Parathyroid adenoma (tissue), 2 donors: Measurements from ENCODE around the gene POP4.

Source experiments
- H2AFZ ChIP-seq: fragments of 300-600 bp; sonication (generic); one replicate; pipeline ENCODE4 v1.7.0; 2017; ENCODE audit warnings: antibody characterized with exemption, mild to moderate bottlenecking
- H3K27ac ChIP-seq: fragments of 300-600 bp; sonication (generic); one replicate; pipeline ENCODE4 v1.7.0; 2017
- H3K27me3 ChIP-seq: fragments of 300-600 bp; sonication (generic); one replicate; pipeline ENCODE4 v1.7.0; 2017; ENCODE audit warnings: low read length; ENCODE audit not compliant: control insufficient read depth, insufficient read depth
- H3K36me3 ChIP-seq: fragments of 300-600 bp; sonication (generic); one replicate; pipeline ENCODE4 v1.7.0; 2017; ENCODE audit warnings: low read length; ENCODE audit not compliant: control insufficient read depth, insufficient read depth
- H3K4me1 ChIP-seq: fragments of 300-600 bp; sonication (generic); one replicate; pipeline ENCODE4 v1.7.0; 2017; ENCODE audit warnings: control low read depth
- H3K4me2 ChIP-seq: fragments of 300-600 bp; sonication (generic); one replicate; pipeline ENCODE4 v1.7.0; 2017; ENCODE audit warnings: low read length
- H3K4me3 ChIP-seq: fragments of 300-600 bp; sonication (generic); one replicate; pipeline ENCODE4 v1.7.0; 2017; ENCODE audit warnings: low read depth, low read length
- H3K79me2 ChIP-seq: fragments of 300-600 bp; sonication (generic); one replicate; pipeline ENCODE4 v1.7.0; 2017; ENCODE audit warnings: control low read depth
- H3K9ac ChIP-seq: fragments of 300-600 bp; sonication (generic); one replicate; pipeline ENCODE4 v1.7.0; 2017; ENCODE audit warnings: mild to moderate bottlenecking
- H3K9me3 ChIP-seq: fragments of 300-600 bp; sonication (generic); one replicate; pipeline ENCODE4 v1.7.0; 2017; ENCODE audit warnings: low read length; ENCODE audit not compliant: control insufficient read depth
- CTCF ChIP-seq: fragments of 300-600 bp; sonication (generic); IDR thresholded peaks from one replicate; pipeline ENCODE4 v1.7.0; 2017; ENCODE audit warnings: antibody characterized with exemption, mild to moderate bottlenecking
- donor health status: primary hyperparathyroidism.

Gene POP4

GRCh38 chr19:29660835-29661234, 54.8 kb downstream of the POP4 start:
- no peaks in the 10 kb centered on the region for H3K27me3 ChIP-seq
- no peaks in the 10 kb centered on the region for H3K4me1 ChIP-seq
- H3K36me3 ChIP-seq: no peaks in the 10 kb centered on the region
- H3K9me3 ChIP-seq: no peaks in the 10 kb centered on the region
- H3K27ac ChIP-seq: no peak overlapping the region
- no peak overlapping the region for H3K4me3 ChIP-seq
- H3K4me2 ChIP-seq: no peak overlapping the region
- no peaks in the 10 kb centered on the region for H3K79me2 ChIP-seq
- no peak overlapping the region for H3K9ac ChIP-seq
- TF ChIP-seq CTCF: no peak
- no peak overlapping the region for H2AFZ ChIP-seq

- Histone ChIP-seq H3K4me1 (peaks cover 8% of the 10 kb centered on the region), H3K27ac (no peak overlapping the region), H3K4me2 (no peak overlapping the region), H3K27me3 (no peaks in the 10 kb centered on the region), H3K9me3 (no peaks in the 10 kb centered on the region), H3K9ac (no peak overlapping the region), H3K36me3 (no peaks in the 10 kb centered on the region), H3K79me2 (no peaks in the 10 kb centered on the region), H3K4me3 (no peak overlapping the region), H2AFZ (peak overlapping the region; percentile 7)
- no peak for TF ChIP-seq CTCF
These were observed 56.2 kb downstream of the POP4 start for GRCh38 chr19:29662278-29662603.

GRCh38 chr19:29662604-29663404, 56.7 kb downstream of the POP4 start:
- Histone ChIP-seq H3K9ac (no peak overlapping the region), H3K36me3 (no peaks in the 10 kb centered on the region), H3K4me3 (no peak overlapping the region), H2AFZ (peak overlapping the region; percentile 7), H3K27ac (no peak overlapping the region), H3K9me3 (no peaks in the 10 kb centered on the region), H3K4me2 (no peak overlapping the region), H3K79me2 (no peaks in the 10 kb centered on the region), H3K27me3 (no peaks in the 10 kb centered on the region), H3K4me1 (peaks cover 13% of the 10 kb centered on the region)
- TF ChIP-seq CTCF: no peak

- Histone ChIP-seq H3K36me3 (no peaks in the 10 kb centered on the region), H3K4me3 (no peak overlapping the region), H3K27me3 (no peaks in the 10 kb centered on the region), H3K27ac (no peak overlapping the region), H3K79me2 (peaks cover 5% of the 10 kb centered on the region), H2AFZ (peak overlapping the region; percentile 87), H3K9ac (no peak overlapping the region), H3K4me2 (no peak overlapping the region), H3K4me1 (peaks cover 18% of the 10 kb centered on the region), H3K9me3 (no peaks in the 10 kb centered on the region)
- TF ChIP-seq CTCF: no peak
These were observed 58.0 kb downstream of the POP4 start for GRCh38 chr19:29663861-29664752.
